ENCODE results near the gene ZNF609.

The ZNF609 gene

GRCh38 chr15:64503640-64504039 lies 43.3 kb downstream of the ZNF609 start:
- DNase-seq = no peak

- DNase-seq = peak; percentile 45 to 53
Measured at GRCh38 chr15:64507293-64507802, 47.0 kb downstream of the ZNF609 start.

GRCh38 chr15:64507845-64508244 lies 47.5 kb downstream of the ZNF609 start:
- DNase-seq = no peak

- no peak for DNase-seq
Measured at GRCh38 chr15:64513823-64514222, 53.4 kb downstream of the ZNF609 start.

GRCh38 chr15:64515196-64515595 lies 54.8 kb downstream of the ZNF609 start:
- no peak for DNase-seq

- DNase-seq = no peak
Measured at GRCh38 chr15:64515825-64516224, 55.4 kb downstream of the ZNF609 start.

GRCh38 chr15:64519897-64520296 lies 59.5 kb downstream of the ZNF609 start:
- DNase-seq = peak in 1 of 2 experiments; percentile 13

GRCh38 chr15:64521201-64521600 lies 60.8 kb downstream of the ZNF609 start:
- DNase-seq = peak in 1 of 2 experiments; percentile 43

GRCh38 chr15:64521726-64522164 lies 61.4 kb downstream of the ZNF609 start:
- peak; percentile 99 to 100 for DNase-seq

GRCh38 chr15:64522226-64522823 lies 61.9 kb downstream of the ZNF609 start:
- DNase-seq = no peak

- DNase-seq = no peak
Measured at GRCh38 chr15:64523240-64523639, 62.9 kb downstream of the ZNF609 start.

GRCh38 chr15:64524778-64525177 lies 64.4 kb downstream of the ZNF609 start:
- no peak for DNase-seq

GRCh38 chr15:64525828-64526530 lies 65.6 kb downstream of the ZNF609 start:
- no peak for DNase-seq

- DNase-seq = no peak
Measured at GRCh38 chr15:64527263-64527984, 67.0 kb downstream of the ZNF609 start.

- no peak for DNase-seq
Measured at GRCh38 chr15:64528871-64529270, 68.5 kb downstream of the ZNF609 start.

GRCh38 chr15:64530472-64530871 lies 70.1 kb downstream of the ZNF609 start:
- DNase-seq = no peak

GRCh38 chr15:64530918-64531317 lies 70.5 kb downstream of the ZNF609 start:
- DNase-seq = no peak

GRCh38 chr15:64532521-64533315 lies 72.3 kb downstream of the ZNF609 start:
- DNase-seq = peak in 1 of 2 experiments; percentile 17

GRCh38 chr15:64535460-64536243 lies 75.3 kb downstream of the ZNF609 start:
- DNase-seq = no peak

GRCh38 chr15:64536244-64536836 lies 76.0 kb downstream of the ZNF609 start:
- no peak for DNase-seq

GRCh38 chr15:64542091-64542490 lies 81.7 kb downstream of the ZNF609 start:
- no peak for DNase-seq

- DNase-seq = no peak
Measured at GRCh38 chr15:64544450-64544849, 84.1 kb downstream of the ZNF609 start.
